Forelimb muscle (tissue), 1 donor: ENCODE data around the gene PIK3R1. TPM values are rescaled to one million over a fixed set of nuclear protein-coding genes. Genes with fewer than 3 reads are reported as not detected.
A peak's percentile ranks its signal among the peaks of the same experiment; 100 is the strongest.

Source experiments
- DNase-seq: peaks from one replicate; pipeline ENCODE4 v3.0.0-alpha.2; 2013; ENCODE audit warnings: low read depth
- polyA plus RNA-seq: library from polyadenylated mRNA; unstranded; fragments of 120-200 nt; gene quantifications from one replicate; pipeline ENCODE4 v1.2.1, GENCODE V29; 2013; ENCODE audit not compliant: insufficient read length

The PIK3R1 gene
- polyA plus RNA-seq, 1 donor = 61.7 TPM

DNA sequence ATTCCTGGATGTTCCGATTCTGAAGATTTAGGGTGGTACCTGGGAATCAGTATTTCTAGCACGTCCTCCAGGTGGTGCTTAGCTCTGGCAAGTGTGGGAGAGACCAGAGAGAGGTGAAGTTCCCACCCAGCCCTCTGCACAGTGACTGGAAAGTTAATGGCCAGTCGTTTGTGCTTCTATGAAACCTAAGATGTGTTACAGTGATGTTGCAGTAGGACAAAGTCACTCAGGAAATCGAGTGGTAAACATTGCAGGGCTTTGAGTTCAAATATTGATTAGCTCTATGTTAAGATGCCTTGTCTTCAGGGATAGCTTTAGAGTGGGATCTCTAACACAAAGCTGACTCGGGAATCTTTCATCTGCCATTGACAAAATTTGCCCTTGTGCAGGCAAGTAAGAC is 55.6 kb downstream of the PIK3R1 start:
- DNase-seq = no peak

- DNase-seq = no peak
Observed at GRCh38 chr5:68272289-68272688, 56.7 kb downstream of the PIK3R1 start.

- DNase-seq = no peak
Observed at GRCh38 chr5:68273717-68274409, 58.3 kb downstream of the PIK3R1 start.

DNA sequence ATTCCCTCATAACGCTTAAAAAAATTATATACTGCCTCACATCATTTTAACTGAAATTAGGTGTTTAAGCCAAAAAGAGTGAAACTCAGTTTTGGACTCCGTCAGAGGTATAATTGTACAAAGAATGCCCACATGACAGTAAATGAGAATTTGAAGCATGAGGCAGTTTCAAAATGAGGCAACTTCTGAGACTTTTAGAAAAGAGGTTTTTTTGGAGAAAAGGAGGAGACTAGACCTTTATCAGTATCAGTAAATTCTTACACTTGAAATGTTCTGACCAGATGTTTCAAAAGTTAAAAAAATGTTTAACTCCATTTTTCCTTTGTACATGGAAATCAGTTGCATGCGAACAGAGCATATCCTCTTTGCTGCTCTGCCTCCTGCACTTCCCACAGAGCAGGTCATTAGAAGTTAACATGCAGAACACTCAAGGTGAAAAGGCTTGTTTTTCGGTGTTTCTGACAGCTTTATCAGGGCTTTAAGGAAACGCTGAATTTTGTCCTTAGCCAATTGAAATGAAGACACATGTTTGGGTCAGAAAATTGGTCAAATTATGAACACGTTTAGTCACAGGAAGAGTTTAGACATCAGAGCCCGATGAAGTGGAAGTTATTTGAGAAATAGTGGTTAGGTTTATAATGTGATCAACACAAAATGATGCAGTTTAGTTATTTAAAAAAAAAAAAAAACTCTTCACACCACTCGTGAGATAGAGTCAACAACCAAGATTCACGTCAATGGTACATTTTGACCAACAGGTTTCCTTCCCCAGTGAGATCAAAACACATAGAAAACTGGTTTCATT is 59.5 kb downstream of the PIK3R1 start:
- no peak for DNase-seq

- no peak for DNase-seq
Observed at GRCh38 chr5:68276740-68277139, 61.2 kb downstream of the PIK3R1 start.

- no peak for DNase-seq
Observed at GRCh38 chr5:68277431-68277830, 61.9 kb downstream of the PIK3R1 start.

DNA sequence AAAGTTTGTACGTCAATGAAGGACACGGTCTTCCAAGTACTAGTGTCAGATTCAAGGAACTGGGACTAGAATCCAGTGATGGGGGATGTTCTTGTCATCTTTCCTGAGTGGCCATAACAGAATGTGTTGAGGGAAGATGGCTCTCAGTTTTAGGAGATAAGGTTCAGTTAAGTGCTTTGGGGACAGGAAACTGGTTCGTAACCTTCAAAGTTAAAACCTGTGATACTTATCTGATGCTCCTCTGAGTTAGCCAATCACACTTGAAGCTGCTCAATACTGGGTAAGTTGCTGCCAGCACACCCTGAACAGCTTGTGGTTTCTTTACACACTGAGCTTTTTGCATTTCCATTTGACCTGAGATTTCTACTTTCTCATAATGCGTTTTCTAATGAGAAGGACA is 64.4 kb downstream of the PIK3R1 start:
- DNase-seq = no peak

DNA sequence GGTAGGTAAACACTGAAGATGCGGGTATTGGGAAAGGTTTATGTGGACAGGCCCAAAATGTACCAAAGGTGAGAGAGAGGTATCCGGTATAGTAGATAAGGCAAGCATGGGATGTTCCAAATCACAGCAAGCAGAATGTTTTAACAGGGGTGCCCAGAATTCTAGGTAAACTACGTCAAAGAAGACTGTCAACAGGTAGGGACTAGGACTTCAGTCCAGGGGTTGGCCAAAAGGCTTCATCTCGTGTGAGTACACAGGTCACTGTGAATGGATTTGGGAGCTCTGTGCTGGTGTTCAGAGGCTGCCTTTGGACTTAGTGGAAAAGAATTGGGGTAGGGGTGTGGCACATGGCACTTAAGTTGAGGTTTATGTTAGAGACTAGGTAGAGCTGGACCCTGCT is 66.4 kb downstream of the PIK3R1 start:
- DNase-seq = no peak

DNA sequence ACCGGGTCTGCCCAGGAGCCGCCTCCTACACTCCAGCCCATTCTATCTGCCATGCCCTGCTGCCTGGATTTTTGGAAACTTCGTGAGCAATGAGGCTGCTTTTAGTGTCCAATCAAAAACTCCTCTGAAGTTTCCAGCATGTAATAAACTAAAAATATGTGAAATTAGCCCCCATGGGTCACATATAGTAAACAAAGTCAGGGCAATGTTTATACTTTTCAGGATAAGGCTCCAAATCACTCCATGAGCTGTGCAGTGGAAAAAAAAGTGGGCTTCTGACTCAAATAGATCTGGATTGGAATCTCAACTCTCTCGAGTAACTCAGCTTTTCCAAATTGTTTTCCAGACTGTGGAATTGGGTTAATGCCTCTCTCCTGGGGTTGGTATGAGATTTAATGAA is 68.2 kb downstream of the PIK3R1 start:
- no peak for DNase-seq

GRCh38 chr5:68285075-68285840 is 69.7 kb downstream of the PIK3R1 start:
- DNase-seq = no peak

GRCh38 chr5:68285851-68286611 is 70.5 kb downstream of the PIK3R1 start:
- peak; percentile 53 for DNase-seq

DNA sequence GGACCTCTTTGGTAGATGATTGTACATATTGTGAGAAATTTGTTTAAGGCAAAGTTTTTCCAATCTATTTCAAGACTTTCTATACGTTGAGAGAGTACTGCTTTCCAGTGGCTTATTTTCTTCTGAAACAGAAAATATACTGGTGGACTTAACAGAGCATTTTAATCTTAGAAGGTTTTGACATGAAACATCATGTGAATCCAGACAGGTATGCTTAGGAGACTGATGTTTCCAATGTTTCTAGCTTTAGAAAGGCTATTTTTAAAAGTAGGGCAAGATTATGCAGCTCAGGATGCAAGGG is 71.0 kb downstream of the PIK3R1 start:
- no peak for DNase-seq

GRCh38 chr5:68287631-68287975 is 72.0 kb downstream of the PIK3R1 start:
- no peak for DNase-seq

- DNase-seq = peak; percentile 24
Observed at GRCh38 chr5:68287976-68288706, 72.6 kb downstream of the PIK3R1 start.

DNA sequence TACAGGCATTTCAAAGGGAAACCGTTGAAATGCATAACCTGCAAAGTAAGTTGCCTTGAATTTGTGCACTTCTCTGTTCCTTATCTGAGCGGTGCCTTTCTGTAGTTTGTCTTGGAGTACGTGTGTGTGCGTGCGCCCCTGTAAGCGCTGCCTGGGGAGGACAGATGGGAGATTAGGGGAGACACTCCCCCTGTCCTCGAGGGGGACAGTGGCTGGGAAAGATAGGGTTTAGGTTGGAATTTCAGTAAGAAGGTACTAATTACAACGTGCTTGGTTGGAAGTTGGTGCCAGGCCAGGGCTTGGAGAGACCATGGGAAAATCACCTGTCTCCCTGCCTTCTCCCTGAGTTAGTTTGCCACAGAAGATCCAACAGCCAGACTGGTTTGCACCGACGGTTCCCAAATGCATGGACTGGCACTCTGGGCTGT is 73.2 kb downstream of the PIK3R1 start:
- no peak for DNase-seq

DNA sequence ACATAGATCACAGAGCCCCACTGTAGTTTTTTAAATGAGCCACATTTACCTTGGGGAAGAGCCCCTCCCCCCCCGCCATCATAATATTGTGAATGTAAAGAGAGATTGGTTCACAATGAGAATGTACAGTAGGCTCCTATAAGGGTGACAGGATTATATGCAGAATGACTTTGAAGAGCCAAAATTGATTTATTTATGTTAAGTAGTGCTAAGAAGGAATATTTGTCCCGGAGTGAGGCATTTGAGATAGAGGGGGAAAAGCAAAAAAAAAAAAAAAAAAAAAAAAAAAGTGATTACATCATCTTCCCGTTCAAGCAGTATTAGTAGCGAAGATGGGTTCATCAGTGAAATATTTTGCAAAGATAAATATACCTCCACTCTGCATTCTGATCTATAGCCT is 73.9 kb downstream of the PIK3R1 start:
- DNase-seq = no peak

DNA sequence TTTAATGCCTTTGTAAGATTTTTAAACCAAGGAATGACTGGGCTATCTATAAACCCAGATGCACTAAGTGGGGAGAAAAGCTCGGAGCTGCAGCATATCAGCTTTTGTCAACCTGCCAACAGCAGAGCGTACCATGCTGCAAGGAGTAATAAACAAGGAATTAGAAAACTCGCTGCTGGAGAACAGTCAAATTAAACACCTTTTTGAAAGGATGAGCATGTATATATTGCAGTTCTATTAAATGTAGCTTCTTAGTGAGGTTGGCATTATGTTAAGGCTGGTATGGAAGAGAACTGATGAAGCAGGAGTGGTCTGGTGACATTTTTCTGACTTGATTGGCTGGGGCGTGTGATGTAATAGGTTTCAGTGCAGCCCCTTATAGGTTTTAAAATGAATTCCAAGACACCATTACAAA is 74.7 kb downstream of the PIK3R1 start:
- no peak for DNase-seq

DNA sequence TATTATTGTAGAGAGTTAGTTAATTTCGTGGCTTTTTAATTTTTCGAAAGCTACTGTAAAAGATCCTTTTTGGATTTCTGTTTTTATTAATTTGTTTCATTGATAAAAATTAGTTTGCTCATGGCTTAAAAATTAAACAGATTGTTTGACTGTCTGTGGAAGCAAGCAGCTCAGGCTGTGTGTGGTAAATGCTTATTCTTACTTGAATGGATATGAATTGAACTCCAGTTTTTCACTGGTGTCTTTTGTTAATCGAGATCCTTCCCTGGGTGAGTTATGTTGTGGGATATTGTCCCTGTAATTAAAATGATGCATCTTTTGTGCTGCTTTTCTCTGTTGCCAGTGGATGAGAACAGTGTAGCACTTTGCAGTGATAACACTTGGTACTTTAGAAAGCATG is 75.3 kb downstream of the PIK3R1 start:
- no peak for DNase-seq

- DNase-seq = no peak
Observed at GRCh38 chr5:68292316-68292715, 76.8 kb downstream of the PIK3R1 start.

DNA sequence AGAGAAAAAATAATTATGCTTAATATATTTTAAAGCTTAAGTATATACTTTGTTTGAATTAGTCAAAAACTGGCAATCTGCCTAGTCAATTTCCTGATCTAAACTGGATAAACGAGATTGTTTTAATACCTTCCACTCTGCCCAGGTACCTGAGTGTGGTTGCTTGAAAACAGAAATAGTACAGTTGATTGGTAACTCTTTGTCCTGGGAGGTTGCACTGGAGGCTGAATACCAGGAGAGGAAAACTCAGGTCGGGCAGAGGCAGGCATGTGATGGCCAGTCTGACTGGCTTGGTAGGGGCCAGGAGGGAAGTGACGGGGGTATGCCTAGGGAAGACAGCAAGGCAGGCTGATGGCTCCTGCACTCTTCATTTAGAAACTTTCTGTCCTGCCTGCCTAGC is 80.2 kb downstream of the PIK3R1 start:
- DNase-seq = no peak

DNA sequence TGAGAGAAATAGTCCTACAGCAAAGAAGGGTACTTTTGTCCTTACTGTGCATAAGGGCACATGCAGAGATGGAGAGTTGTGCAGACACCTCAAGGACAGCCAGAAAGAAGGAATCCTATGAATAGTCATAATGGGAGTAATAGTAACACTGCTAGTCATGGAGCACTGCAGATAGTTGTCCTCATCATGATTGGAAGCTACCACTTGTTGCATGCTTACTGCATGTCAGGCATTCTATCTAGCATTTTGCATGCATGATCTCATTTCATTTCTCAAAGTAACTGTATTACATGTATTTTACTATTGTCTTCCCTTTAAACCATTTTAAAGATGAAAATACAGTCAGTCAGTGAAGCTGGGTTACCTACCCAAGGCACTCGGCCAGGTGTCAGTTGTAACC is 81.3 kb downstream of the PIK3R1 start:
- DNase-seq = no peak
